HS-27A (cell line): Measurements from ENCODE around the gene TSNAXIP1.
"Not testable (repeated sequence)": the region's sequence is repeated elsewhere in the genome, so short reads cannot be mapped to it uniquely, and the experiment has no call there.

Source experiments
- DNase-seq: peaks from one replicate; pipeline ENCODE4 v3.0.0-alpha.2; 2012; ENCODE audit warnings: low read depth, missing footprints

Gene TSNAXIP1

DNA sequence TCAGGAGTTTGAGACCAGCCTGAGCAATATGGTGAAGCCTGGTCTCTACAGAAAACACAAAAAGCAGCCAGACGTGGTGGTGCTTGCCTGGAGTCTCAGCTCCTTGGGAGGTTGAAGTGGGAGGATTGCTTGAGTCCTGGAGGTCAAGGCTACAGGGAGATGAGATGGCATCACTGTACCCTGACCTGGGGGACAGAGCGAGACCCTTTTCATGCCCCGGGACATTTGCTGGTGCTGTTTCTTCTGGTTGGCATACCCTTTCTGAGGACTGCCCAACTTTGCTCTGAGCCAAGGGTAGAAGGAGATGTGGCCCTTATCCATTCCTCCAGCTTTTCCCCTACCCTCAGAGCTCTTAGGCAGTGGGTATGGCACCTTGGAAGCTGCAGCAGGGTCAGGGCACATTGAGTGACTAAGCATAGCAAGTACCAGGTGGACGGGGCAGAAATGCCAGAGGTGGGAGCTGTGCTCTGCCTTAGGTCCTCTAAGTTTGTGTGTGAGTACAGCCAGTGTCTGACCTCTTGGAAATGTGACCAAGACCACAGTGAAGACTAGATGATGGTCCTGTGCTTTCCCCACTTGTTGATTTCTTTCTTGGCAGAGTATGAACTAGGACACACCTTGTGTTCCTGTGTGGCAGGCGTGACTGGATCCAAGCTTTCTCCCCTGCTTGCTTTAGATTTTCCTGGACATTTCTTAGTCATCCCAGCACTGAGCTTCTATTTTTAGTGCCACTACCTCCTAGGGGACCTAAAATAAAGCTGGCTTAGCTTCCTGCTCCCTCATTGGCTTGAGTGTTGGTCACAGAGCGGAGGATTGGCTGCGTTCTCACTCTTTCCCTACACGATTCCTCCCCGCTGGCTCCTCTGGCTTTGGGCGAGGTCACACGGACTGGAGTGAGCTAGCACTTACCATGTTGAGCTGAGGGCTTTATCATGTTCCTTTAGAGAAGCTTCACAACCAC, 56.2 kb downstream of the TSNAXIP1 start:
- DNase-seq = no peak

DNA sequence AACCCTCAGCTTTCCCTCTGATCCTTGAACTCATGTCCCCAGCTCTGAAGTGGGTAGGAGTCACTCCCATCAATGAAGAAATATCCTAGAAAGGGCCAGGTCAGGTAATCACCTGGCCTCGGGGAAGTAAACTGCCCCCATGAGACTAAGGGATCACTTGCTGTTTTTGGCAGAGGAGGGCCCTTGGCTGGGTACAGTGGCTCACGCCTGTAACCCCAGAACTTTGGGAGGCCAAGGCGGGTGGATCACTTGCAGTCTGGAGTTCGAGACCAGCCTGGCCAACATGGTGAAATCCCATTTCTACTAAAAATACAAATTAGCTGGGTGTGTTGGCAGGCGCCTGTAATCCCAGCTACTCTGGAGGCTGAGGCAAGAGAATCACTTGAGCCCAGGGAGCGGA, 57.4 kb downstream of the TSNAXIP1 start:
- not testable (repeated sequence) for DNase-seq

DNA sequence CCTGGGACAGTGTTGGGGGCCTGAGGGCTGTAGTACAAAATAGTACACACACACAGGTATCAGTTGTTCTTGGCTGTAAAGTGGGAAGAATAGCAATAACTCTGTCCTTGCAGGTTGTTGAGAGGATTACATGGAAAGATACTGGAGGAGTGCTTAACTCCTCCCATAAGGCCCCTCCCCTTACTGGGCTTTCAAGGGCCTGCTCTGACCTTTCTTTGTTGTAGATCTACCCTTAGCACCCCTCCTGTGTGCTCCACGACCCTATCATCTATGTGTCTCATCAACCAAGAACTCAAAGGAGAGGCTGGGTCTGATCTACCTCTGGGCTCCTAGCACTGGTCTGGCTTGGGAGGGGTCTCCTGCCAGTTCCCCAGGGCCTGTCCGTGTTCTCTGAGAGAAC, 57.9 kb downstream of the TSNAXIP1 start:
- DNase-seq = no peak

DNA sequence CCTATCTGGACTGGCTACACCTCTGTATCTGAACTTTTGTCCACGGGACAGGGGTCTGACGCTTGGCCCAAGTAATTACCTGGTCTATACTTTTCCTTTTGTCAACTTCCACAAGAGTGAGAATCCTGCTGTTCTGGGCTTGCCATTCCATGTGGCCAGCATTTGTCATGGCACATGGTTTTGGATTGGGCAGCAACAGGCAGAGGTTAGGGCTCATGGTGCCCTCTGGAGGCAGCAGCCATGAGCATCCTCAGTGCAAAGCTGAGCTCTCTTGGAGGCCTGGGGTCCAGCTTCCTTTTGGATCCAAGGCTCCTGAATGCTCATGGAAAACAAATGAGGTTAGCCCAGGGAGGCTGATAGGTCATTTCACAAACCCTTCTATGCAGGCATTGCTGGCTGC, 58.6 kb downstream of the TSNAXIP1 start:
- DNase-seq = no peak

DNA sequence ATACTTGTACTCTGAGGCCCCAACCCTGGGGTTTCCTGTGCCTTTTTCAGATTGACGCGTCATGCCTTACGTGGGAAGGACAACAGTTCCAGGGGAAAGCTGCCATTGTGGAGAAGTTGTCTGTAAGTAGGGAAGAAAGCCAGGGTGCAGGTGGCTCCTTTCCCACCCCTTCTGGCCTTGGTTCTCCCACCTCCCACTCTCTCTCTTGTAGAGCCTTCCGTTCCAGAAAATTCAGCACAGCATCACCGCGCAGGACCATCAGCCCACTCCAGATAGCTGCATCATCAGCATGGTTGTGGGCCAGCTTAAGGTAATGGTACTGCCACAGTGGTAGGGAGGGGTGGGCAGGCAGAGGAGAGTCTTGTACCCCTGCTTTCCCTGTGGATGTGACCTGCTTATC, 61.6 kb downstream of the TSNAXIP1 start:
- DNase-seq = no peak

DNA sequence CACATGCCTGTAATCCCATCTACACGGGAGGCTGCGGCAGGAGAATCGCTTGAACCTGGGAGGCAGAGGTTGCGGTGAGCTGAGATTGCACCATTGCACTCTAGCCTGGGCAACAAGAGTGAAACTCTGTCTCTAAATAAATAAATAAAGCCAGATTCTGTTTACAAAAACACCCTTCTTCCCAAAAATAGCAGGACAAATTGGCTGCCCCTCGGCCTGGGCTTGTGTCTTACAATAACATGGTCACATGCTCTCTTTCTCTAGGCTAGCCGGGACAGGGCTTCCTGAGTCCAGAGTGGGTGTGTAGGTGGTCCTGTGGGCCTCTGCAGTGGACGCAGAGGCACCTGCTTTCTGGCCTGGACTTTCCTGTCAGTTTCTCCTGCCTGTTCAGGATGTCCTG, 63.0 kb downstream of the TSNAXIP1 start:
- no peak for DNase-seq

DNA sequence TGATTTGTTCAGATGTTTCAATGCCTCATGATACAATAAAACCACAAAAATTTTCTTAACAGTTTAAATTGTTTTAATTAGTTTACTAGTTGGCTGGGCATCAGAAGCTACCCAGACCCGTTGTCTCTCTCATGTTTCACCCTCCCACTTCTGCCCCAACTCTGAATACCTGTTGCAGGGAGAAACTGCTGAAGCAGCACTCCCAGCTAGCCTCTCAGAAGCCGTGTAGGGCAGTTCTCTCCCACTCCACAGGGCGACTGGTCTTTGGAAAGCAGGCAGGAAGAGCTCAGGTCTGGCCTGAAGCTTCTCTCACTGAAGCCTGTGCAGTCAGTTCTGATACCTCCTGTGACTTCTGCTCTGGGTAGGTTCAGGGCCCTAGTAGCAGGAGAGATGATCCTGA, 64.6 kb downstream of the TSNAXIP1 start:
- DNase-seq = no peak

DNA sequence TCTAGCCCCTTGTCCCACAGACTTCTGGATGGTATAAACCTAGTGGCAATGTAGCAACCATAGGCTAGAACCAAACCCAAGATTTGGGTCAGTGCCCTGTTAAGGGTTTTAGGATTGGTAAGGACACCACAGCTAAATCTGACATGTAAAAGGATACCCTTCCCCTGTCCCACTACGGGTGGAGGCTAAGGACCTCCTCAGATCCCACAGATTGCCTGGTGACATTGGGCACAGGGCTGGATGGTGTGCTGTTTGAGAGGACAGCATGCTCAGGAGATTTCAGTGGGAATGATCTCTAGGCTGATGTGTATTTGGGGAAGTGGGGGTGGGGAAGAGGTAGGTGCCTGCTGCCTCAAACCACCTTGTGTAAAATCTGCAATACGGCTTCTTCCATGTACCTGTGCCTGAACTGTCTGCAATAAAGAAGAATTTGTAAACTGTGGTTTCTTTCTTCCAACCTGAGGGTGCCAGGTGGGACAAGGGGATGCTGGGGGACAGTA, 65.5 kb downstream of the TSNAXIP1 start:
- DNase-seq = no peak

DNA sequence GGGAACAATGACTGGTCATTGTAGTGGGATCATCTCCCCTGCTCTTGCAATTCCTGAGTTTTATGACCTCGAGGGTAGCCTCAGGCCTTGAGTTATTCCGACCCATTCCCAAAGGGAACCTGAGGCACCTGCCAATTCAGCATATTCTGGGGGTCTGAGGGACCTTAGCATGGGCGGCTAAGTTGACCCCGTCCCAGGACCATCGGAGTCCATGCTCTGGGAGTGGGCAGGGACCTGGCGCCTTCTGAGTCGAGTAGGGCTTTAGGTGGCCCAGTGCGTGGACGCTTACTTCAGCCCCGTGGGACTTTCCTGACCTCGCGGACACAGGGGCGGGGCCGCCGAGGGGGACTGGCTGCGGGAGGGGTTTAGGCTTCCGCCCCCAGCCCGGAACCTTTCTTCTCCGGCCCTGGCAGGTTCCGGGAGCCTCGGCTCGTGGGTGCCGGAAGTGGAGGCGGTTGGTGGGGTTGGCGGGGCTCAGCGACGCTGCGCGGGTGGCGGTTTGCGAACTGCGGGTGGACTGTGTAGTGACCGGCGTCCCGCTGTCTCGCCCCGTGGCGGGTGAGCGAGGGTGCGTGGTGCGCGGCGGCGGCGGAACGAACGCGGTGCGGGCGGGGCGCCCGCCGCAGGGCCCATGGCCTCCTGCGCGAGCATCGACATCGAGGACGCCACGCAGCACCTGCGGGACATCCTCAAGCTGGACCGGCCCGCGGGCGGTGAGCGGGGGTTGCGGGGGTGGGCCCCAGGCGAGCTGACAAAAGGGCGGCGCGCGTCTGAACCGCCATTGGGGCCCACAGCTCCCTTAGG, 66.1 kb downstream of the TSNAXIP1 start, which contains the start of gene EDC4:
TSS of gene EDC4 (plus strand) at position 422 of the 804 bp plus-strand sequence. CDS start at position 632, 210 bp downstream.
- DNase-seq = no peak

DNA sequence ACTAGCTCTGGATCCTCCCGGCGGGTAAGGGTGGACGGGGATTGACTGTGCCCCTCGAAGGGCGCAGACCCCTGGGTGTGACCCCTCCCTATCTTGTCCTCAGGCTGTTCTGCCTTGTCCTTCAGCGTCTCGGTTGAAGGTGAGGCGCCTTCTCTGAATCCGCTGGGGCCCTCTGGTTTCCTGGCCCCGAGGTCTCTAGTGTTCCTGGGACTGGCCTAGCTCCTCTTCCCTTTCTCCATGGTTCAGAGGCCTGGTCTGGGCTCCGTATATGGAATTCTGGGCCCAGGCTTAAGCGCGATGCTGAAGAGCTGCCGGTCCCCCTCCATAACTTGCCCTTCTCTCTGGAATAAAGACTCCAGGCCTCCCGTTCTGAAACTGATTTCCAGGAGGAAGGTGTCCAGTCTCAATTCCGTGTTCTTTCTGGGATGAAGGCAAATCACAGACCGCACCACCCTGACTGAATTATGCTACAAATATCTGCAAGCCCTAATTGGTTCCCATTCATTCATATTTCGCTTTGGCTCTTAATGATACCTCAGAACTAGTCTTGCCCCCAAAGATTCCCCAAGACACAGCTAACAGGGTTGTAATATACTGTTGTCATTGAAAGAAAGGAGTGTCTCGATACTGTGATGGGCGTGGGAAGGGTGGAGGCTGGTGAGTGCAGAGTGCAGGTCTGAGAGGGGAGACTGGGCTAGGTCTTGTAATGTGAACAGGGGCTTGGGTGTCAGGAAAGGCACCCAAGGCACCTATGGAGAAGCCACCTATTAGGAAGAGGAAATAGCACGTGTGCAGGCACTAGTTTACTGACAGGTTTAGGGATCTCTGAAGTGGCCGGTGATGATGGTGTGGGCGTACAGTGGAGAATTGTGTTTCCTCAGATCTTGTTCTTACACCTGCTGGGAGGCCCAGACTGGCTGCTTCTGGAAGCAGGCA, 67.0 kb downstream of the TSNAXIP1 start:
- no peak for DNase-seq

DNA sequence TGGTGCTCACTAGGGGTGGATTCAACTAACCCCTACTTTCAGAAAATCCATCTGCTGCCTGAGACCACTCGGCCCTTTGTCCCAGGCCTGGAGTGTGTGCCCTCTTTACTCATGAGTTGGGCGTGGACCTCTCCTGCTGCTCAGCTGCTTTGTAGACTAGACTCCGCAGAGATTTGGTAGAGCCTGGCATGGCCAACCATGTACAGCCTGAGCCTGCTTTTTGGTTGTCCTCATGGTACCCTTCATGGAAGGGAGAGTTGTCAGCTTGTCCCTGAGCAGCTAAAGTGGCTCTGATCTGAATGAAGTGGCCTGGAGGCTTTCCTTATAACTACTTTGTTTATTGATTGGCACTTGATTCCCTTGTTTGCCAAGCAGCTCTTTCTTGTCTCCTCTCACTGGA, 67.7 kb downstream of the TSNAXIP1 start:
- DNase-seq = no peak

DNA sequence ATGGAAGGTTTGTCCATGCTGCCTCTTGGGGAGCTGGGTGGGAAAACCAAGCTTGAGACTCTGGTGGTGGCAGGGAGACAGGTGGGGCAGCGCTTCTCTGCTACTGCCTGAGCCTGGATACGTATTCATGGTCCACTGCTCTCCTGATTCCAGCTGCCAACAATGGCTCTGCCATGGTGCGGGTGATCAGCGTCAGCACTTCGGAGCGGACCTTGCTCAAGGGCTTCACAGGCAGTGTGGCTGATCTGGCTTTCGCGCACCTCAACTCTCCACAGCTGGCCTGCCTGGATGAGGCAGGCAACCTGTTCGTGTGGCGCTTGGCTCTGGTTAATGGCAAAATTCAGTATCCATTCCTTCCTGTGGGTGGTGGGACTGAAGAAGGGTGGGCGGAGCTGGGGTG, 70.4 kb downstream of the TSNAXIP1 start:
- no peak for DNase-seq
